GM21367 (cell line): ENCODE data around the gene CLSTN2.

Experiments used
- ATAC-seq: cut with Tn5 transposase; IDR thresholded peaks from one replicate; pipeline ENCODE4 v1.9.1; 2021; ENCODE audit not compliant: unreplicated experiment

CLSTN2 gene

GRCh38 chr3:140051019-140051957 lies 116.3 kb downstream of the CLSTN2 start:
- ATAC-seq, result no peak

GRCh38 chr3:140052771-140053702 lies 118.1 kb downstream of the CLSTN2 start:
- ATAC-seq, result no peak

- ATAC-seq, result no peak
Observed at GRCh38 chr3:140053794-140054193, 118.8 kb downstream of the CLSTN2 start.

- ATAC-seq, result no peak
Observed at GRCh38 chr3:140055092-140055791, 120.3 kb downstream of the CLSTN2 start.

- no peak for ATAC-seq
Observed at GRCh38 chr3:140056047-140056446, 121.1 kb downstream of the CLSTN2 start.

GRCh38 chr3:140061211-140061610 lies 126.2 kb downstream of the CLSTN2 start:
- ATAC-seq, result no peak

- ATAC-seq, result no peak
Observed at GRCh38 chr3:140062461-140062860, 127.5 kb downstream of the CLSTN2 start.

GRCh38 chr3:140067487-140067886 lies 132.5 kb downstream of the CLSTN2 start:
- no peak for ATAC-seq

- no peak for ATAC-seq
Observed at GRCh38 chr3:140068494-140069017, 133.6 kb downstream of the CLSTN2 start.

GRCh38 chr3:140073278-140074045 lies 138.5 kb downstream of the CLSTN2 start:
- ATAC-seq, result no peak

- no peak for ATAC-seq
Observed at GRCh38 chr3:140076552-140076951, 141.6 kb downstream of the CLSTN2 start.

GRCh38 chr3:140077406-140077805 lies 142.4 kb downstream of the CLSTN2 start:
- ATAC-seq, result no peak

- no peak for ATAC-seq
Observed at GRCh38 chr3:140078343-140078742, 143.4 kb downstream of the CLSTN2 start.

GRCh38 chr3:140078940-140079339 lies 144.0 kb downstream of the CLSTN2 start:
- no peak for ATAC-seq

GRCh38 chr3:140081887-140082286 lies 146.9 kb downstream of the CLSTN2 start:
- no peak for ATAC-seq

- ATAC-seq, result no peak
Observed at GRCh38 chr3:140085001-140085400, 150.0 kb downstream of the CLSTN2 start.

GRCh38 chr3:140086642-140087041 lies 151.7 kb downstream of the CLSTN2 start:
- no peak for ATAC-seq

- ATAC-seq, result no peak
Observed at GRCh38 chr3:140088058-140088457, 153.1 kb downstream of the CLSTN2 start.

GRCh38 chr3:140088513-140088912 lies 153.5 kb downstream of the CLSTN2 start:
- ATAC-seq, result no peak
